Calu3 (cell line): ENCODE measurements around the gene GTF2H4. TPM values are rescaled to one million over a fixed set of nuclear protein-coding genes. Genes with fewer than 3 reads are reported as not detected.

ENCODE experiments used
- BruUV-seq: library from RNA; stranded (reverse); fragments of 400-500 nt; replicated peaks from 2 replicates; lab custom pipeline; 2021; lab: Mats Ljungman, UMichigan
- CTCF ChIA-PET: fragments of 300-600 bp; sonication (Branson Sonifier 250); formaldehyde crosslinking; loops from one replicate; lab custom pipeline; 2022; ENCODE audit warnings: antibody characterized with exemption; lab: Charles Lee
- DNase-seq: peaks from one replicate; pipeline ENCODE4 v3.0.0; 2022
- H3K27ac Mint-ChIP-seq: one replicate; pipeline ENCODE4 v1.8.0; 2022; ENCODE audit warnings: mixed read lengths; ENCODE audit not compliant: unreplicated experiment
- H3K27me3 Mint-ChIP-seq: one replicate; pipeline ENCODE4 v1.8.0; 2022; ENCODE audit warnings: mixed read lengths; ENCODE audit not compliant: unreplicated experiment
- H3K36me3 Mint-ChIP-seq: one replicate; pipeline ENCODE4 v1.8.0; 2022; ENCODE audit warnings: mild to moderate bottlenecking, moderate library complexity, mixed read lengths; ENCODE audit not compliant: insufficient read depth, unreplicated experiment
- H3K4me1 Mint-ChIP-seq: one replicate; pipeline ENCODE4 v1.8.0; 2022; ENCODE audit warnings: mild to moderate bottlenecking, low read depth, mixed read lengths; ENCODE audit not compliant: unreplicated experiment
- H3K4me3 Mint-ChIP-seq: one replicate; pipeline ENCODE4 v1.8.0; 2022; ENCODE audit warnings: mild to moderate bottlenecking, low read depth, moderate library complexity, mixed read lengths; ENCODE audit not compliant: unreplicated experiment
- H3K9me3 Mint-ChIP-seq: one replicate; pipeline ENCODE4 v1.8.0; 2022; ENCODE audit warnings: low read depth, mixed read lengths; ENCODE audit not compliant: unreplicated experiment
- CTCF ChIP-seq: fragments of 200-600 bp; IDR thresholded peaks from one replicate; pipeline ENCODE4 v1.8.0; 2022; ENCODE audit warnings: antibody characterized with exemption; ENCODE audit not compliant: unreplicated experiment
- intact Hi-C: fragments of 100-400 bp; cut with micrococcal nuclease; formaldehyde crosslinking; loops from one replicate; pipeline ENCODE4 v1.10.0; 2022; ENCODE audit not compliant: unreplicated experiment
- total RNA-seq: library from RNA; stranded (reverse); gene quantifications from 2 replicates; pipeline ENCODE4 v1.2.3, GENCODE V29; 2022

Gene GTF2H4
- total RNA-seq, 1 experiment from 2014 or later, result 80.0 TPM

- Mint-ChIP-seq H3K4me3 (peak overlapping the region; percentile 89), H3K27me3 (peaks cover 16% of the 10 kb centered on the region), H3K4me1 (peaks cover 71% of the 10 kb centered on the region), H3K36me3 (peaks cover 79% of the 10 kb centered on the region), H3K9me3 (no peaks in the 10 kb centered on the region), H3K27ac (peak overlapping the region; percentile 94)
- BruUV-seq, result TSS peak; percentile 87
- intact Hi-C loops, result loop anchor here (2.0 to 10.0 kb wide), 2 partner anchors 21 to 211 kb away; partner anchors contain the start of gene DHX16
- CTCF ChIA-PET, result interaction anchor here (0.6 to 6.3 kb wide), 9 partner anchors 22 to 201 kb away, joined by 3 to 50 read pairs (median 8); partner anchors contain the start of genes GTF2H4 and VARS2
- TF ChIP-seq CTCF, result no peak
- peak; percentile 75 for DNase-seq
Observed at GRCh38 chr6:30885481-30885998, 22.5 kb upstream of the GTF2H4 start.

DNA sequence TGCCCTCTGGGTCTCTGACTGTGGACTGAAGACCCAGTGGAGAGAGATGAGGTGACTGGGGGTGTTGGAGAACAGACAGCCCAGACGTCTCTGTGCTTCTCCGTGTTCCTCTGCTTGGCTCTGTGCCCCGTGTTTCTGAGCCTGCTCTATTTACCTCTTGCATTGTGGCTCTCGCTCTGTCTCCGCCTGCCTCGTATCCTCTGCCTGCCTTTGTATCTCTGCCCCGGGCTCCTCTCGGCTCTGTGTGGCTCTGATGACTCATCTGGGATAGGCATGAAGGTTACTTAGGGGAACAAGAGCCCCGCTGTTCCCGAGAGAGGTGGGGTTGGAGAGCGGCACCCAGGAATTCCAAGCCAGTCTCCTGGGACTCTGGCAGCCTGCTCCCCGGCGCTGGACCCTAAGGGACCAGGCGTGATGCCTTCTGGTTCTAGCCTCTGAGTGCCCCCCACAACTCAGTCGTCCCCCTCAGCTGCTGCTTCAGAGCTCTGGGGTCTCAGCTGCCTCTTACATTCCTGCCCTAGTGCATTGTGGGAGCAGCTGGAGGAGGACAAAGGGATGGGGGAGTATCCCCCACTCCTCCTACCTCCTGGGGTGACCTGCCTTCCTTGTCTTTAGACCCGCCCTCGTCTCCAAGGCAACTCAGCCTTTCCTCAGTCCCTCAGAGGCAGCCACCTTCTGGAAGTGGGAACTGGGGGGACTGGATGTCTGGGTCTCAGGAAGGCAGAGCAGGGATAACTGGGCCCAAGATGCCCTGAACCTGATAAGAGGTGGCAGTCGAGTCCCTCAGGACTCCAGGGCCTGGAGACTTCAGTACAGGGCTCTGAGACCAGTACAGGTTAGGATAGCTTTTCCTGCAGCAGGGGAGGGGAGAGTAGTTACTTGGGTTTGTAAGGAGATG, 21.8 kb upstream of the GTF2H4 start:
- Mint-ChIP-seq H3K4me3 (peak overlapping the region; percentile 89), H3K27me3 (peaks cover 9% of the 10 kb centered on the region), H3K9me3 (no peaks in the 10 kb centered on the region), H3K4me1 (peaks cover 64% of the 10 kb centered on the region), H3K36me3 (peaks cover 86% of the 10 kb centered on the region), H3K27ac (peak overlapping the region; percentile 94)
- TF ChIP-seq CTCF, result no peak
- intact Hi-C loops, result loop anchor here (2.0 to 10.0 kb wide), 2 partner anchors 21 to 211 kb away; partner anchors contain the start of gene DHX16
- CTCF ChIA-PET, result interaction anchor here (0.6 to 6.3 kb wide), 9 partner anchors 12 to 201 kb away, joined by 3 to 50 read pairs (median 8); partner anchors contain the start of genes GTF2H4 and VARS2
- BruUV-seq, result no TSS peak
- DNase-seq, result peak; percentile 87

- intact Hi-C loops, result loop anchor here (10.0 kb wide), 1 partner anchor 212 kb away; the partner anchor contains the start of gene DHX16
- CTCF ChIA-PET, result interaction anchor here (1.0 to 6.3 kb wide), 4 partner anchors 11 to 184 kb away, joined by 3 to 50 read pairs (median 16); partner anchors contain the start of gene VARS2
- no TSS peak for BruUV-seq
- Mint-ChIP-seq H3K4me3 (peak overlapping the region; percentile 89), H3K36me3 (peaks cover 86% of the 10 kb centered on the region), H3K27ac (peak overlapping the region; percentile 94), H3K9me3 (no peaks in the 10 kb centered on the region), H3K27me3 (peaks cover 3% of the 10 kb centered on the region), H3K4me1 (peaks cover 57% of the 10 kb centered on the region)
- no peak for DNase-seq
- TF ChIP-seq CTCF, result no peak
Observed at GRCh38 chr6:30886897-30887255, 21.1 kb upstream of the GTF2H4 start.
